Breast epithelium (tissue), 4 donors: ENCODE data around the gene LPO. TPM values are rescaled to one million over a fixed set of nuclear protein-coding genes. Genes with fewer than 3 reads are reported as not detected.

ENCODE experiments used
- DNase-seq, 2 donors: peaks; one replicate each; pipeline ENCODE4 v3.0.0-alpha.2; 2019; ENCODE audit warnings: low spot score in 2 of 2
- H3K27ac ChIP-seq, 2 donors: fragments of 200-600 bp; sonication (generic) in 1 of 2; one replicate each; pipeline ENCODE4 v1.5.1; 2016 to 2019; ENCODE audit warnings: mild to moderate bottlenecking in 1 of 2
- H3K27me3 ChIP-seq, 2 donors: fragments of 200-600 bp; sonication (generic) in 1 of 2; one replicate each; pipeline versions ENCODE4 v1.5.1 to v1.6.0; 2017 to 2019; ENCODE audit warnings: control low read depth in 1 of 2, mild to moderate bottlenecking in 1 of 2
- H3K36me3 ChIP-seq: fragments of 200-600 bp; one replicate; pipeline ENCODE4 v1.5.1; 2019
- H3K4me1 ChIP-seq, 2 donors: fragments of 200-600 bp; sonication (generic); one replicate each; pipeline ENCODE4 v1.5.1; 2016 to 2019; ENCODE audit warnings: control low read depth in 1 of 2
- H3K4me3 ChIP-seq, 3 donors: fragments of 200-600 bp; sonication (generic); 1 replicate in 2 of 3; 2 replicates in 1 of 3; pipeline ENCODE4 v1.5.1; 2016 to 2019; ENCODE audit warnings: mild to moderate bottlenecking in 3 of 3, moderate library complexity in 2 of 3
- H3K9me3 ChIP-seq, 2 donors: fragments of 200-600 bp; sonication (generic) in 1 of 2; one replicate each; pipeline ENCODE4 v1.5.1; 2016 to 2019; ENCODE audit warnings: control low read depth in 1 of 2
- CTCF ChIP-seq, 3 donors: fragments of 450-650 bp; IDR thresholded peaks; one replicate each; pipeline ENCODE4 v1.5.1; 2016 to 2017; ENCODE audit warnings: antibody characterized with exemption in 3 of 3, mild to moderate bottlenecking in 3 of 3, moderate library complexity in 3 of 3
- POLR2A ChIP-seq: fragments of 450-650 bp; IDR thresholded peaks from one replicate; pipeline ENCODE4 v1.6.1; 2016; ENCODE audit warnings: antibody characterized with exemption, mild to moderate bottlenecking, moderate library complexity
- POLR2AphosphoS5 ChIP-seq, 3 donors: sonication (generic); formaldehyde crosslinking; IDR thresholded peaks; one replicate each; pipeline ENCODE4 v1.6.1; 2017; ENCODE audit warnings: antibody characterized with exemption in 3 of 3
- intact Hi-C: fragments of 100-400 bp; cut with DNase I; formaldehyde crosslinking; loops from one replicate; pipeline ENCODE4 v1.15.1; 2023; ENCODE audit warnings: low total_unique reads
- total RNA-seq, 3 donors: library from RNA; depleted of rRNA; stranded (reverse); fragments of >200 nt; gene quantifications; one replicate each; pipeline ENCODE4 v1.1.0, GENCODE V29; 2016

The LPO gene
- total RNA-seq, result under 1 TPM in 1 of 3 donors, not detected in 2; 0.29 TPM

- H3K27me3 ChIP-seq, result peaks cover 0 to 6% of the 10 kb centered on the region in 2 donors
- H3K9me3 ChIP-seq, result no peaks in the 10 kb centered on the region
- no peaks in the 10 kb centered on the region for H3K36me3 ChIP-seq
- no peak for DNase-seq
- no peaks in the 10 kb centered on the region for H3K4me1 ChIP-seq
- TF ChIP-seq CTCF (IDR thresholded peaks at IDR 0.05) (no peak), POLR2A (no peak), POLR2AphosphoS5 (IDR thresholded peaks at IDR 0.05) (no peak)
- no peak within 1 kb of the TSS for H3K27ac ChIP-seq
- H3K4me3 ChIP-seq, result no peak within 1 kb of the TSS
- intact Hi-C loops, result no loop called here
These were observed at the start of gene LPO for GRCh38 chr17:58238147-58238634. TSS of gene LPO (plus strand) at chr17:58238584. CDS start at chr17:58242980, 4,396 bp downstream.

GRCh38 chr17:58189436-58190146, 48.8 kb upstream of the LPO start:
- no peaks in the 10 kb centered on the region for H3K36me3 ChIP-seq
- H3K9me3 ChIP-seq, result no peaks in the 10 kb centered on the region
- intact Hi-C loops, result no loop called here
- peaks cover 0 to 8% of the 10 kb centered on the region in 2 donors for H3K27me3 ChIP-seq
- no peak for DNase-seq
- H3K4me1 ChIP-seq, result peaks cover 0 to 5% of the 10 kb centered on the region in 2 donors
- no peak overlapping the region for H3K4me3 ChIP-seq
- no peak overlapping the region for H3K27ac ChIP-seq
- TF ChIP-seq POLR2AphosphoS5 (IDR thresholded peaks at IDR 0.05) (no peak), POLR2A (no peak), CTCF (IDR thresholded peaks at IDR 0.05) (no peak)

- Histone ChIP-seq H3K36me3 (no peaks in the 10 kb centered on the region), H3K4me1 (peaks cover 0 to 5% of the 10 kb centered on the region in 2 donors), H3K27ac (no peak overlapping the region), H3K27me3 (peaks cover 0 to 8% of the 10 kb centered on the region in 2 donors), H3K9me3 (no peaks in the 10 kb centered on the region), H3K4me3 (no peak overlapping the region)
- TF ChIP-seq POLR2AphosphoS5 (IDR thresholded peaks at IDR 0.05) (no peak), POLR2A (no peak), CTCF (IDR thresholded peaks at IDR 0.05) (no peak)
- DNase-seq, result no peak
- intact Hi-C loops, result no loop called here
These were observed 47.0 kb upstream of the LPO start for GRCh38 chr17:58191241-58191896.

- H3K4me1 ChIP-seq, result peaks cover 0 to 5% of the 10 kb centered on the region in 2 donors
- intact Hi-C loops, result no loop called here
- no peaks in the 10 kb centered on the region for H3K9me3 ChIP-seq
- no peaks in the 10 kb centered on the region for H3K36me3 ChIP-seq
- no peak within 1 kb of the TSS for H3K27ac ChIP-seq
- DNase-seq, result no peak
- TF ChIP-seq POLR2A, result no peak
- TF ChIP-seq POLR2AphosphoS5 (IDR thresholded peaks at IDR 0.05), result no peak
- TF ChIP-seq CTCF (IDR thresholded peaks at IDR 0.05), result no peak
- no peak within 1 kb of the TSS for H3K4me3 ChIP-seq
- H3K27me3 ChIP-seq, result peaks cover 0 to 14% of the 10 kb centered on the region in 2 donors
These were observed 45.8 kb upstream of the LPO start, which contains the start of gene EPX for GRCh38 chr17:58192612-58193011. TSS of gene EPX (plus strand) at chr17:58192726. CDS start at chr17:58192847, 121 bp downstream.
